A549 (cell line): ENCODE data around the gene KIF21B.
"Not testable (repeated sequence)": the region's sequence is repeated elsewhere in the genome, so short reads cannot be mapped to it uniquely, and the experiment has no call there.

Experiments
- CHD4 ChIP-seq: fragments of 200-600 bp; sonication (generic); IDR thresholded peaks from 2 replicates; pipeline ENCODE4 v1.6.1; 2016; ENCODE audit warnings: antibody characterized with exemption, mild to moderate bottlenecking, borderline replicate concordance
- CTCF ChIP-seq: fragments of >200 bp; sonication (Bioruptor Twin); formaldehyde crosslinking; IDR thresholded peaks from 3 replicates; pipeline ENCODE4 v1.5.1; 2016
- EP300 ChIP-seq, 2 experiments: fragments of >200 bp; sonication (Bioruptor Twin); formaldehyde crosslinking; IDR thresholded peaks; 2 replicates in 1 of 2; 3 replicates in 1 of 2; pipeline ENCODE4 v1.6.1; 2016 to 2017
- FOSB ChIP-seq: fragments of 250-450 bp; sonication (Bioruptor Pico); IDR thresholded peaks from 2 replicates; pipeline ENCODE4 v1.5.0; 2020; ENCODE audit warnings: mild to moderate bottlenecking, moderate library complexity
- FOSL2 ChIP-seq, 2 experiments: fragments of 450-650 bp in 1 of 2; fragments of >200 bp in 1 of 2; sonication (Bioruptor Twin) in 1 of 2; formaldehyde crosslinking; IDR thresholded peaks; 2 replicates each; pipeline versions ENCODE4 v1.5.0 to v1.6.1; 2016 to 2020; ENCODE audit warnings: mild to moderate bottlenecking in 1 of 2, moderate library complexity in 1 of 2
- HDAC2 ChIP-seq: fragments of 200-600 bp; sonication (generic); IDR thresholded peaks from 2 replicates; pipeline ENCODE4 v1.6.1; 2016
- HOXA7 ChIP-seq: fragments of 250-450 bp; sonication (Bioruptor Pico); IDR thresholded peaks from 2 replicates; pipeline ENCODE4 v1.5.0; 2020; ENCODE audit warnings: mild to moderate bottlenecking, moderate library complexity
- JUN ChIP-seq, 2 experiments: fragments of >200 bp; sonication (Bioruptor Twin); formaldehyde crosslinking; IDR thresholded peaks; 2 replicates in 1 of 2; 3 replicates in 1 of 2; pipeline ENCODE4 v1.6.1; 2016 to 2017
- MAFK ChIP-seq: fragments of 450-650 bp; IDR thresholded peaks from 2 replicates; pipeline ENCODE4 v1.6.1; 2014; ENCODE audit not compliant: partially characterized antibody
- MAX ChIP-seq: IDR thresholded peaks from 2 replicates; pipeline ENCODE4 v1.6.1; 2012
- RAD21 ChIP-seq, 2 experiments: fragments of >200 bp in 1 of 2; sonication (Bioruptor Twin) in 1 of 2; formaldehyde crosslinking in 1 of 2; IDR thresholded peaks in 1 of 2; conservative IDR thresholded peaks in 1 of 2; 2 replicates in 1 of 2; 3 replicates in 1 of 2; pipeline ENCODE4 v1.6.1; 2012 to 2018; ENCODE audit warnings: inconsistent platforms in 1 of 2
- USF2 ChIP-seq: fragments of 450-650 bp; IDR thresholded peaks from 2 replicates; pipeline ENCODE4 v1.6.1; 2014; ENCODE audit warnings: antibody characterized with exemption
- TF ChIP-seq, protein P1 (sequence below): fragments of 250-450 bp; sonication (Bioruptor Pico); IDR thresholded peaks from 2 replicates; pipeline ENCODE4 v1.5.0; 2021; ENCODE audit warnings: mild to moderate bottlenecking, moderate library complexity, borderline replicate concordance

DNA sequence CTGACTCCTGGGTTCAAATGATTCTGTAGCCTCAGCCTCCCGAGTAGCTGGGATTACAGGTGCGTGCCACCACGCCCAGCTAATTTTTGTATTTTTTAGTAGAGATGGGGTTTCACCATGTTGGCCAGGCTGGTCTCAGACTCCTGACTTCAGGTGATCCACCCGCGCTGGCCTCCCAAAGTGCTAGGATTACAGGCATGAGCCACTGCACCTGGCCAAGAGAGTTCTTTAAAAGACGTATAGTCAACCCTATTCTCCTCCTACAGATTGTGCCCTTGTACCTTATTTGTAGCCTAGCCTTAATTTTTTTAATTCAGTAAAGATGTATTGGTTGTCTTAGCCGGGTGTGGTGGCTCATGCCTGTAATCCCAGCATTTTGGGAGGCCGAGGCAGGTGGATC lies 93.2 kb downstream of the KIF21B start:
- not testable (repeated sequence) for TF ChIP-seq CHD4; JUN (IDR thresholded peaks at IDR 0.05); CTCF; EP300 (IDR thresholded peaks at IDR 0.05); RAD21 (conservative IDR thresholded peaks at IDR 0.05 in 1 of 2, IDR thresholded peaks at IDR 0.05 in 1 of 2); FOSL2 (IDR thresholded peaks at IDR 0.05); FOSL2 (CRISPR knock-in tag; IDR thresholded peaks at IDR 0.05); MAX; MAFK; HOXA7 (CRISPR knock-in tag); FOSB (CRISPR knock-in tag); USF2; HDAC2
- TF ChIP-seq, protein P1, sequence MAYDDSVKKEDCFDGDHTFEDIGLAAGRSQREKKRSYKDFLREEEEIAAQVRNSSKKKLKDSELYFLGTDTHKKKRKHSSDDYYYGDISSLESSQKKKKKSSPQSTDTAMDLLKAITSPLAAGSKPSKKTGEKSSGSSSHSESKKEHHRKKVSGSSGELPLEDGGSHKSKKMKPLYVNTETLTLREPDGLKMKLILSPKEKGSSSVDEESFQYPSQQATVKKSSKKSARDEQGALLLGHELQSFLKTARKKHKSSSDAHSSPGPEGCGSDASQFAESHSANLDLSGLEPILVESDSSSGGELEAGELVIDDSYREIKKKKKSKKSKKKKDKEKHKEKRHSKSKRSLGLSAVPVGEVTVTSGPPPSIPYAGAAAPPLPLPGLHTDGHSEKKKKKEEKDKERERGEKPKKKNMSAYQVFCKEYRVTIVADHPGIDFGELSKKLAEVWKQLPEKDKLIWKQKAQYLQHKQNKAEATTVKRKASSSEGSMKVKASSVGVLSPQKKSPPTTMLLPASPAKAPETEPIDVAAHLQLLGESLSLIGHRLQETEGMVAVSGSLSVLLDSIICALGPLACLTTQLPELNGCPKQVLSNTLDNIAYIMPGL: not testable (repeated sequence)
